AG20443 (cell line): ENCODE data around the gene IL11.
A peak's percentile ranks its signal among the peaks of the same experiment; 100 is the strongest.

Experiments used
- DNase-seq: peaks from one replicate; pipeline ENCODE4 v3.0.0; 2012; ENCODE audit warnings: low spot score, mixed read lengths

The IL11 gene

DNA sequence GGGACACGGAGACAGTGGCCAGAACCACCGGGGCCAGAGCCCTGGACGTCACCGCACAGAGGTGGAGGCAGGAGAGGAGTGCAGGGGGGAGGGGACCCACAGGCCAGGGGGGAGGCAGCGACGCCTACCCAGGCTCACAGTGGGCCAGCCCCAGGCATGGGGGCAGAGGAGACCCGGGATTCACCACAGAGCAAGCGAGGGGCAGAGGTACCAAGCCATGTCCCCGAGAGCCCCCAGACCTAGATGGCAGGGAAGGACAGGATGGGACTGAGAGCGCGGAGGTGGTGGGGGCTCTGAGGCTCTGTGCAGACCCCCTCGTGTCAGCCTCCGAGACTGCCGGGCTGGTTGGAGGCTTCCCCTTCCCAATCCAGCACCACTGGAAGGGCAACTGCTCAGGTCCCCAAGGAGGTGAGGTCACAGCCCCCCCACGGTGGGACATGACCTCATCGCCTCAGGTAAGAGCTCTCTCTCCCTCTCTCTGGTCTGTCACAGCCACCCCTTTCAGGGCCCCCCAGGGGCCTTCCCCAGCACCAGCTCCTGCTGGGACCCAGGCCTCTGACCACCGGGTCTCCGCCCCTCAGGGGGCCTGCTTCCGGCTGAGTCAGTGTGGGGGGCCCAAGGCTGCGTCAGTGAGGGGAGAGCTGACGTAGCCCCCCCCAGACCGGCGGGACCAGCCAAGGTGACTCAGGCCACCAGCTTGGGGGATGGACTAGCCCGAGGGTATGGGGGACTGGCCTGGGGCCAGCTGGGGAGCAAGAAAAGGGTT, 2.2 kb upstream of the IL11 start:
- DNase-seq, result peak; percentile 61

DNA sequence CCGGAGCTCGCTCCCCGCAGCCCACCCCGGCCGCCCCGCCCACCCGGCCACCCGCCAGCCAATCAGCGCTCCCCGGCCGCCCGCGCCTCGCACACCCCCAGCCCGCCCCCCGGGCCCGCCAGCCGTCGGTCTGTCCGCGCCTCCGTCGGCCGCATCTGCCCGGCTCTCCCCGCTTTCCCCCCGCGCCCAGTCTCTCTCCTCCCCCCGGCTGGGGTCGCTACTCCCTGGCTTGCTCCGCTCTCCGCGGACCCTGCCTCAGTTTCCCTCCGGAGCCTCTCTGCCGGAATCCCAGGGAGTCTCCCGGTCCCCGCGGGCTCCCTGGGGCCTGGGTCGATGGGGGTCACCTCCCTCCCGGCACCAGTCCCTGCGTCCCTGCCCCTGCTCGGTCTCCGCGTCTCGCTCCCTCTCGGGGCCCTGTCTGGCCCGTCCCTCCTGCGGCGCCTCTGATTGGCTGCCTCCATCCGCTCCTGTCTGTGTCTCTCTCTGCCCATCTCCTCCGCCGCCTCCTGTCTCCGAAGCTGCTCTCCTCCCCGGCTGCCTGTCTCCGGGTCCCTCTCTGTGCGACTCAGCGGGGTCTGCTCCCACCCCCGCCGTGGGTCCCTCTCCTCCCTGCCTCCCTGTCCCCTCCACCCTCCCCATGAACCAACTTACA, 484 bp downstream of the IL11 start:
- DNase-seq, result peak; percentile 94

DNA sequence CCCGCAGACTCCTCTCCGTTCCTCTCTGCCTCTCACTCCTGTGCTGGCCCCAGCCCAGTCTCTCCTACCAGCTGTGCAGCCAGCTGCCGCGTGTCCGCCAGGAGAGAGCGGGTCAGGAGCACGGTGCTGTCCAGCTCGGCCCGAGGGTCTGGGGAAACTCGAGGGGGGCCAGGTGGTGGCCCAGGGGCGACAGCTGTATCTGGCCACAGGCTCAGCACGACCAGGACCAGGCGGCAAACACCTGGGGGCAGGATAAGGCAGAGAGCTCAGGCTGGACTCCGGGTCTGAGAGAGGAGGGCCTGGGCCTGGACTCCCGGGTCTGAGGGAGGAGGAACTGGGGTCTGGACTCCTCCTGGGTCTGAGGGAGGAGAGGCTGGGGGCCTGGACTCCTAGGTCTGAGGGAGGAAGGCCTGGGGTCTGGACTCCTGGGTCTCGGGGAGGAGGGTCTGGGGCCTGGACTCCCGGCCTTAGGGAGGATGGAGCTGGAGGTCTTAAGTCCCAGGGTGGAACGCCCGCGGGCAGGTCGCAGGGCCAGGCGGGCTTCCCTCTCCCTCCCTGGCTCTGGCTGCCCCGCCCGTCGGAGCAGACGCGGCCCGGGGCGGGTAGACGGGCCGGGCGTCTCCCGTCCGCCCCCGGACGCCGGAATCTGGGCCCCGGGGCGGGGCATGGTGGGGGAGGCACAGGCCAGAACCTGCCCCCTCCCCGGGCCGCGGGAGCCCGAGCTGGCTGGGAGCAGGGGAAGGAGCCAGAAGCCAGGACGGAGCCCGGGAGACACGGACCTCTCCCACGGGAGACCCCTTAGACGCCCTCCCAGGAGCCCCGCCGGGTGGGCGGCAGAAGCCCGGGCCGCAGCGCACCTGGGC, 1.3 kb downstream of the IL11 start:
- DNase-seq, result peak; percentile 94

DNA sequence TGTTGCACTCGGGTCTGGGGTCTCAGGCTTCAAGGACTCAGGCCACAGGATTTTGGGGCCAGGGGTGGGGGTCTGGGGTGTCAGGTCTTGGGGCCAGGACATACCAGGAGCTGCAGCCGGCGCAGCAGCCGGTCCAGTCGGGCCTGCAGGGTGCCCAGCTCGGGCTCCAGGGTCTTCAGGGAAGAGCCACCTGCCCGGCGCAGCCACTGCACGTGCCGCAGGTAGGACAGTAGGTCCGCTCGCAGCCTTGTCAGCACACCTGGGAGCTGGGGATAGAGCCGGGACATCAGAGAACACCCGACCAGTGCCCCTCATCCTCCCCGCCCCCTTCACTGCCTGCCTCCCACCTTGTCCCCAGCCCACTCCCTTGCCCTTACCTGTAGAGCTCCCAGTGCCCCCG, 2.2 kb downstream of the IL11 start:
- DNase-seq, result no peak

GRCh38 chr19:55366790-55367189, 3.5 kb downstream of the IL11 start:
- DNase-seq, result no peak

GRCh38 chr19:55365964-55366363, 4.3 kb downstream of the IL11 start:
- no peak for DNase-seq

GRCh38 chr19:55365245-55365644, 5.0 kb downstream of the IL11 start:
- DNase-seq, result no peak

- DNase-seq, result no peak
Observed at GRCh38 chr19:55362990-55363716, 7.1 kb downstream of the IL11 start, which contains the start of gene GARIN5B. Gene GARIN5B (minus strand): TSS chr19:55363260. CDS start chr19:55363066, 194 bp downstream.

DNA sequence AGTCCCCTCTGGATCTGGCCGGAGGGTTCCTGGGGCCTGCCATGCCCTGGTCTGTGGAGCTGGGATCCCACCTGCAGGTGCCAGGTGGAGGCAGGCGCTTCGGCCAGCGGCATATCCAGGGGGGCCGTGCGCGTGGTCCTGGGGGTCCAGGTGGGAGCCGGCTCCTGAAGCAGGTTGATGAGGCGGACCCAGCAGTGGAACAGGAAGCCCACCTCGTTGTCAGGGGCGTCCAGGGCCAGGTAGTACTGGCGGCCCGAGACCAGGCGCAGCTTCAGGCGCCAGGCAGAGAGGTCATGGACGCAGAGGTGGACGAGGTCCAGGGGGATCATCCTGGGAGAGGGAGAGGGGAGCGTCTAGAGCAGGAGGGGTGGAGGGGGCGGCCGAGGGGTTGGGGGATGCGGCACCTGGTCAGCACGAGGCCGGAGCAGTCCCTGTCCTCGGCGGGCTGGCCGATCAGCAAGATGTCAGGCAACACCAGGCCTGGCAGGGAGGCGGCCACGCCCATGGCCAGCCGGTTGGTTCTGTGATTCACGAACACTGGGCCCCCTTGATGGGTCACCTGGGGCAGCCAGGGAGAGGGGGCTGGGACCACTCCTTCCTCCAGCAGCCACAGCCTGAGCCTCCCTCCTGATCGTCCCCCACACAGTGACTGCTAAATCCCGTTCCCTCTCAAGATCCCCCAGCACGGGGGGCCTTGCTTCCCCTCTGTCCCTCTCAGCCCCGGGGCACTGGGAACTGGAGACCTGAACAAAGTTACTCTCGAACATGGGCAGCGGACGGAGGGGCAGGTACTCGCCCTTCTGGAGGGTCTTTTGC, 7.9 kb downstream of the IL11 start:
- no peak for DNase-seq

DNA sequence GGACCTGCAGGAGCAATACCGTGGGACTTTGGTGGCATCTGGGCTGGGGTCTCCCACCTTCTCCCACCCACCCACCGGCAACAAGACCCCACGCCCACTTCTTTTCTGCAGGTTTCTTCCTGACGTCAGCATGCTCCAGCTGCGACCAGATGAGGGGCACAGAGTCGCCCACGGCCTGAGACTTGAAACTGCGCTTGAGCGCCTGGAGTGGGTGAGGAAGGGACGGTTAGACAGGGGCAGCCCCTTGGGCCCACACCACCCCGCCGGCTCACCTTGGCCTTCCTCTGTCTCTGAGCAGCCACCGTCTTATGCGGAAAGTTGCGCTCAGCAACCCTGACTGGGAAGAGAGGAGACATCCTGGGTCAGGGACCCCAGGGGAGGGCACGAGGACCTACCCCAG, 9.4 kb downstream of the IL11 start:
- no peak for DNase-seq

DNA sequence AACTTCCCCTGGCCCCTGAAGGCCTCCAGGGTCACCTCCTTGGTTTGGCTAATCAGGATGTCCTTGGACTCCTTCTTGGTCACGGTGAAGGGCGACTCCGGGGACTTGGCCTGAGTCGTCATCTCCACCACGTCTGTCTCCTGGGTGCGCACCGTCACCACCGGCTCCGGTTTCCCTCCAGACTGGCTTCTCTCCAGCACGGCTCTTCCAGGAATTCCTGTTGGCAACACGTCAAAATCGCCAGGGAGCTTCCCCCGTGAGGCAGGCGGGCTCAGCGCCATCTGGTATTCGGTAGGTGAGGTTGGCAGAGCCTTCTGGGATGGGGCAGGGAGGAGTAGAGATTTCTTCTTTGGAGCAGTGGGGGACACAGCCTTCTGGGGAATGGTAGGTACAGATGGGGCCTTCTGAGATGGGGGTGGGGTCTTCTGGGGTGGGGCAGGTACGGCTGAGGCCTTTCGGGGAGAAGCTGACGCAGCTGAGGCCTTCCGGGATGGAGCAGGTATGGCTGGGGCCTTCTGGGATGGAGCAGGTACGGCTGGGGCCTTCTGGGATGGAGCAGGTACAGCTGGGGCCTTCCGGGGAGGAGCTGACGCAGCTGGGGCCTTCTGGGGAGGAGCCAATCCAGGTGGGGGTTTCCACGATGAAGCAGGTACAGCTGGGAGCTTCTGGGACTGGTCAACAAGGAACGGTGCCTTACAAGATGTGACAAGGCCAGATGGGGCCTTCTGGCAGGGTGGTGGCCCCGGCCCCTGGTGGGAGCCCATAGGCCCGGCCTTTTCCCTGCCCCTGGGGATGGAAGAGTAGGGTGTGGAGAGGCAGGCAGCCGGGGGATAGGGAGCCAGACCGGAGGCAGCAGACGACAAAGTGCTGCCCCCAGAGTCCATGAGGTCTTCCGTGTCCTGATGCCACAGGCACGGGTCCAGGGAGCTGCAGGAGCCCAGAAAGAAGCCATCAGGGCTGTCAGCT, 11.0 kb downstream of the IL11 start:
- DNase-seq, result no peak

GRCh38 chr19:55358493-55358892, 11.8 kb downstream of the IL11 start:
- no peak for DNase-seq

- peak; percentile 16 for DNase-seq
Observed at GRCh38 chr19:55355213-55355821, 14.9 kb downstream of the IL11 start.

GRCh38 chr19:55354698-55355212, 15.5 kb downstream of the IL11 start, which contains the start of gene COX6B2:
Gene COX6B2 (minus strand): TSS chr19:55354719. CDS start chr19:55354521, 198 bp downstream.
- DNase-seq, result peak; percentile 15

GRCh38 chr19:55353803-55354697, 16.2 kb downstream of the IL11 start:
- peak; percentile 91 for DNase-seq

GRCh38 chr19:55353356-55353802, 16.9 kb downstream of the IL11 start:
- DNase-seq, result no peak

GRCh38 chr19:55352549-55353145, 17.6 kb downstream of the IL11 start:
- no peak for DNase-seq
